ENCODE results near the gene ADAMTS19. TPM values are rescaled to one million over a fixed set of nuclear protein-coding genes. Genes with fewer than 3 reads are reported as not detected.

The ADAMTS19 gene
- total RNA-seq, 1 experiment from 2014 or later: not detected

GRCh38 chr5:129716651-129717050, 256.6 kb downstream of the ADAMTS19 start:
- H3K9me3 Mint-ChIP-seq (ENCODE audit: low read depth, unreplicated experiment): no peaks in the 10 kb centered on the region
- no peak for TF ChIP-seq CTCF (IDR thresholded peaks at IDR 0.05; ENCODE audit: unreplicated experiment)
- no peak overlapping the region for H3K27ac Mint-ChIP-seq (ENCODE audit: unreplicated experiment)
- no peak overlapping the region for H3K4me3 Mint-ChIP-seq (ENCODE audit: low read depth, unreplicated experiment)
- intact Hi-C loops (cut with micrococcal nuclease; ENCODE audit: unreplicated experiment): no loop called here
- no TSS peak for BruUV-seq (replicated peaks)
- H3K4me1 Mint-ChIP-seq (ENCODE audit: low read depth, unreplicated experiment): peaks cover 6% of the 10 kb centered on the region
- no peak for DNase-seq
- no peaks in the 10 kb centered on the region for H3K27me3 Mint-ChIP-seq (ENCODE audit: unreplicated experiment)
- H3K36me3 Mint-ChIP-seq (ENCODE audit: insufficient read depth, unreplicated experiment): no peaks in the 10 kb centered on the region
- CTCF ChIA-PET: interaction anchor here (1.2 kb wide), 1 partner anchor 23 kb away, joined by 3 read pairs; no protein-coding TSS in a partner anchor

GRCh38 chr5:129717751-129718310, 257.7 kb downstream of the ADAMTS19 start:
- H3K4me1 Mint-ChIP-seq (ENCODE audit: low read depth, unreplicated experiment): peaks cover 6% of the 10 kb centered on the region
- CTCF ChIA-PET: no interaction called here
- DNase-seq: no peak
- intact Hi-C loops (cut with micrococcal nuclease; ENCODE audit: unreplicated experiment): no loop called here
- H3K36me3 Mint-ChIP-seq (ENCODE audit: insufficient read depth, unreplicated experiment): no peaks in the 10 kb centered on the region
- no peaks in the 10 kb centered on the region for H3K27me3 Mint-ChIP-seq (ENCODE audit: unreplicated experiment)
- no peak for TF ChIP-seq CTCF (IDR thresholded peaks at IDR 0.05; ENCODE audit: unreplicated experiment)
- no peak overlapping the region for H3K4me3 Mint-ChIP-seq (ENCODE audit: low read depth, unreplicated experiment)
- H3K27ac Mint-ChIP-seq (ENCODE audit: unreplicated experiment): no peak overlapping the region
- no peaks in the 10 kb centered on the region for H3K9me3 Mint-ChIP-seq (ENCODE audit: low read depth, unreplicated experiment)
- no TSS peak for BruUV-seq (replicated peaks)

- H3K4me1 Mint-ChIP-seq (ENCODE audit: low read depth, unreplicated experiment): peaks cover 6% of the 10 kb centered on the region
- H3K27ac Mint-ChIP-seq (ENCODE audit: unreplicated experiment): no peak overlapping the region
- CTCF ChIA-PET: no interaction called here
- no peak overlapping the region for H3K4me3 Mint-ChIP-seq (ENCODE audit: low read depth, unreplicated experiment)
- TF ChIP-seq CTCF (IDR thresholded peaks at IDR 0.05; ENCODE audit: unreplicated experiment): no peak
- no peaks in the 10 kb centered on the region for H3K27me3 Mint-ChIP-seq (ENCODE audit: unreplicated experiment)
- H3K9me3 Mint-ChIP-seq (ENCODE audit: low read depth, unreplicated experiment): no peaks in the 10 kb centered on the region
- DNase-seq: no peak
- H3K36me3 Mint-ChIP-seq (ENCODE audit: insufficient read depth, unreplicated experiment): no peaks in the 10 kb centered on the region
- BruUV-seq (replicated peaks): no TSS peak
- intact Hi-C loops (cut with micrococcal nuclease; ENCODE audit: unreplicated experiment): no loop called here
Measured at GRCh38 chr5:129718471-129719090, 258.5 kb downstream of the ADAMTS19 start.

GRCh38 chr5:129724222-129724621, 264.1 kb downstream of the ADAMTS19 start:
- DNase-seq: no peak
- no TSS peak for BruUV-seq (replicated peaks)
- intact Hi-C loops (cut with micrococcal nuclease; ENCODE audit: unreplicated experiment): no loop called here
- no peaks in the 10 kb centered on the region for H3K27me3 Mint-ChIP-seq (ENCODE audit: unreplicated experiment)
- no peak overlapping the region for H3K4me3 Mint-ChIP-seq (ENCODE audit: low read depth, unreplicated experiment)
- no peak for TF ChIP-seq CTCF (IDR thresholded peaks at IDR 0.05; ENCODE audit: unreplicated experiment)
- no peak overlapping the region for H3K27ac Mint-ChIP-seq (ENCODE audit: unreplicated experiment)
- CTCF ChIA-PET: no interaction called here
- no peaks in the 10 kb centered on the region for H3K4me1 Mint-ChIP-seq (ENCODE audit: low read depth, unreplicated experiment)
- H3K36me3 Mint-ChIP-seq (ENCODE audit: insufficient read depth, unreplicated experiment): no peaks in the 10 kb centered on the region
- no peaks in the 10 kb centered on the region for H3K9me3 Mint-ChIP-seq (ENCODE audit: low read depth, unreplicated experiment)

Measured in Calu3 (cell line).